Stimulated activated CD8-positive, alpha-beta memory T cell treated with anti-CD3 and anti-CD28 coated beads, Interleukin-4, amount 100 ng/mL, for 1 hour (primary cell): Measurements from ENCODE around the gene TRIP12.
"Not testable (repeated sequence)": the region's sequence is repeated elsewhere in the genome, so short reads cannot be mapped to it uniquely, and the experiment has no call there.

Experiments
- DNase-seq, 2 donors: peaks; one replicate each; pipeline ENCODE4 v3.0.0-alpha.2; 2020; ENCODE audit warnings: low read depth in 2 of 2, low spot score in 1 of 2

Gene TRIP12

DNA sequence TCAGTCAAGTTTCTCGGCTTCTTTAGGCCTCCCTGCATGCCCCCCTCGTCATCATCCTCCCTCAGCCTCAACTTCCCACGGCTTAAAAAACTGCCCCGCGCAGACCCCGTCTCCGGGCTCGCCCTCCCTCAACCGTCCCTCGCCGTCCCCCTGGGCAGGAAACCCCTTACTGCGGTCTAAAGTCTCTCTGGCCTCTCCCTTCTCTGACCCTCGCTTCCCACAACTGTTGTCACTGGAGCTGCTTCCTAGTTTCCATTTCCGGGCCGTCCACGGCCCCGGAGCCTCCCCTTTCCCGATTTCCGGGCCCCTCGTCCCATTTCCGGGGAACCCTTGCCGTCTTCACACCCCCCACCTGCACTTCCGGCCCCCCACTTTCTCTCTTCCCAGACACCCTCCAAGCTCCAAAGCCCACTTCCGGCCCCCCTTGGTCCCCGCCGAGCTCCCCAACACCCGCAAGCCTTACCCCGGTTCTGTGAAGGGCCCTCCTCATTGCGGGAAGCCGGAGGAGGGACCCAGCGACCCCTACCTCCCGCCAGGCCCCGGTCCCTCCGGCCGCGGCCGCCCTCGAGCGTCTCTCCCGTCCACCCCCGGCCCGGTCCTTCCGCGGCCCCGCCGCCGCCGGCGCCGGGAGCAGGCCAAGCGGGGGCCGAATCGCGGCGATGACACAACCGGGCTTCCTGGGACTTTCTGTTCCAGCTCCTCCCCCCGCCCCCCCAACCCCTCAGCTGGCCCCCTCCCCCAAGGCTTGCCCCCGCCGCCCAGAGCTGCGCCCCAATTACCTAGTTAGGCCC is 513 bp downstream of the TRIP12 start:
- peak; percentile 38 to 41 for DNase-seq

DNA sequence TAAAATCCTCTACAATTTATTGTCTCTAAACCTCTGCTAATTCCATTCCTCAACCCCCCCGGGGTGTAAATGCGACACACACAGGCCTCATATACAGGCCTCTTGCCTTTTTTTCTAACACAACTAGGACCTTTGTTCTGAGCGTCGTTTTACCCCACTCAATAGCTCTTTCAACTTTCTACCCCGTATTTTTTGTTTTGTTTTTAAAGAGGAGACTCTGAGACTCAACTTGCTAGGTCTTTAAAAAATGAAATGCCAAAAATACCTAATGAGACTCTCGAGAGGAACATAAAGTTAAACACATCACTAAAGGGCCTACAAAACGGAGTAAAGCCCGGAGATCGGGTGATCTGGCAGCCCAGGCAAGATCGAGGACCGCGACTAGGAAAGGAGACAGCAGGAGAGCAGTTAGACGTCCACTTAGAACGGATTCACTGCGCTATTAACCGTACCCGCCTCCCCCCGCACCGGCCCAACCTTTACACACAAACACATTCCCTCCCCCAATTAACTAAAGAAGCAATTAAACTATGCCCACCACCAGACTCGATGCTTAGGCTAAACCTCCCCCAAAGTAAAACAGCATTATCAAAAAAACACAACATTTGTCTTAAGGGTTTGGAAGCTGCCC is 1.7 kb downstream of the TRIP12 start:
- DNase-seq, result no peak

DNA sequence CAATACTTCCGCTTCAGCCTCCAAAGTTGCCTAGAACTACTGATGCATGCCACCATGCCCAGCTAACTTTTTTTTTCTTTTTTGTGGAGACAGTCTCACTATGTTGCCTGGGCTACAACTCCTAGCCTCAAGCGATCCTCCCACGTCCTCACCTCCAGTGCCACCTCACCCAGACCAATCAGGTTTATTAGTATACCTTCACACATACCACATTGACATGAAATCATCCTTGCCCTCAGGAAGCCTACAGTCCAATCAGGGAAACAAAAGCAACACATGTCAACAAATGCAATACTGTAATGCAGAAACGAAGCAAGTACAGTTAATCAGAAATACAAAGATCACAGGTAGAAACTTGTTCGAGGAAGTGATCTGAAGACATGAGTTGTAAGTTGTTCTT is 4.0 kb downstream of the TRIP12 start:
- DNase-seq, result no peak

DNA sequence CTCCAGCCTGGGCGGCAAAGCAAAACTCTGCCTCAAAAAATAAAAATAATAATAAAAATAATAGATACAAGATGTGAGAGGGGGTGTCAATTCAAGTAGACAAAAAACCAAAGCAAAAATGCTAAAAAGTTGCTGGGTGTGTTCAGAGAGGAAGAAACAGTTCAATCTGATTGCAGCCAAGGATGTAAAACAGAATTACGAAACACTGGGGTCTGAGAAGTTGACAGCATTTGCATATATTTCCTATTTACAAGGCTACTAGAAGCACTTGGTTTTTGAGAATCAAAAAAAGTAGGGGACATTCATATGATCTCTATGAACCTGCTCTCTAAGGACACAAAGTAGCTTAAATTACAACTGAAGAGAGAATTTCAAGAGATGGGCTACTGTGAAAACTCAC is 7.6 kb downstream of the TRIP12 start:
- DNase-seq, result no peak

DNA sequence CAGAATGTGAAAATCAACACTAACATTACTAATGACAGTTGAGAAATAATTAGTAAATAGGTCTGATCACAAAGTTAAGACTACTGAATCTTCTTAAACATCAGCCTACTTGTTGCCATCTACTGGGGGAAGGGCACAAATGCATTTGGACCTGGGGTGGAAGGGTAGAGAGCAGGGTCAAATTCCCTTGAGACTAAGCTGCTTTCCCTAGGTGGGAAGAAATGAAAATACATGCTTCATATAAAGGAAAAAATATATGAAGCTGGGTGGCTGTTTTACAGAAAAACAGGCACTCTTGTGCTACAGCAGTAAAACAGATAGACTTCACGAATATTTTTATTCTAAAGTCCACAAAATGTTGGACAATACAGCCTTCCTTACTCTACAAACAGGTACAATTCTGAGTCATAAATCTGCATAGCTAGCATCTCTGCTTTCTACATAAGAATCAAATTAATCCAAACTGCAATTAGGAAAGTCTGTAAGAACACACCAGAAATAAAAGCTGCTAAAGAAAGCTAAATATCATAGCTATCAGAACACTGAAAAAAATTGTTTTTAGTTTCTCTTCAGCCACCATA is 10.9 kb downstream of the TRIP12 start:
- no peak for DNase-seq

DNA sequence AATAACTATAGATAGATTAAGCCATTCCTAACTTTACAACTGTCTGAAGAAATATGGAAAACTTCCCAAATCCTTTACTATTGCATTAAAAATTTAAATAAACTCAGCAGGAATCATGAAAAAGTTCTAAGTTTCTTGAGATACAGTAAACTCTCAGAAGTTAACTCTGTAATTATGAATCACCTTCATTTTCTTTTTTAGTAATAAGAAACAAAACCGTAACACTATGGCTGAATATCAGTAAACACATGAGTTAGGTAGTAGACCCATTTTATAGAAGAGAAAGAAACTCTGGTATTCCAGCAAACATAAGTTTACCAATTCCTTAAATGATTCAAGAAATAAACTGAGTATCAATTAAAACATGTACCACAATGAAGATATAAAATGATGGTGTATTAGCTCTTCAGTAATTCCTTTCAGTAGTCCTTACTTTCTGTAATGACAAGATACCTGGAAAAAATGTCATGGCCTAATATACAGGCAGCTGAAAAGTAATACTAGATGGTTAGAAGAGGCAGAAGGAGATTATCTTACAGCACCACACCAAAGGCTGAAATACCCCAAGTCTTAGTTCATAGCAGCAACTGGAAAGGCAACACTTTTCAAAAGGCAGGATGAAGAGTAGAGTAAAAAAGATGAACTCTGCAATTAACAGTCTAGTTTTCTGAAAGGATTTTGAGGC is 11.5 kb downstream of the TRIP12 start:
- DNase-seq, result no peak

DNA sequence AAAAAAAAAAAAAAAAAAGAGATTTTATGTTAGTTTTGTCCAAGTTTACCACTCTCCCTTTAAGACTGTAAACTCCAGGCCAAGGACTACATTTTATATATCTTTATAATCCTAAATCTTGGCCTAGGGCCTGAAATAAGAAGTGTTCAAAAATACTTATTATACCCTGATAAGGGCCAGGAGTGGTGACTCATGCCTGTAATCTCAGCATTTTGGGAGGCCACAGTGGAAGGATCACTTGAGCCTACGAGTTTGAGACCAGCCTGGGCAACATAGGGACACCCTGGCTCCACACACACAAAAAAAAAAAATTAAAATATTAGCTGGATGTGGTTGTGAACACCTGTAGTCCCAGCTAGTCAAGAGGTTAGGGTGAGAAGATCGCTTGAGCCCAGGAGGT is 12.7 kb downstream of the TRIP12 start:
- no peak for DNase-seq

DNA sequence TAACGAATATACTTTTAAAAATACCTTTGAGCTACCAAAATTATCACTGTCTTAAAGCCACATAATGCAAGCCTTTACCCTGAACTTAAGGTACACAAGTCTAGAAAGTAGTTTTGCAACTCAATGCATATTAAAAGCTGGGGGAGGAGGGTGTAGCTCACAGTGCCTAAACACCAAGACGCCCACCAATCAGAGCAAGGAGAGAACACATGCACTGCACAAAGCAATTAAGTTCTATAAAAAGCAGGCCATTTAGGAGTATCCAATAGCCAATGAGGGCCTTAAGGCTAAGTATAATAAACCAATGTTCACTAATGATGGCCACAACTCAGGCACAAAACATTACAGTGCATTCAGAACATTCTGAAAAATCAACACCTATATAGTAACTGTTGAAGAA is 16.2 kb downstream of the TRIP12 start:
- DNase-seq, result no peak

DNA sequence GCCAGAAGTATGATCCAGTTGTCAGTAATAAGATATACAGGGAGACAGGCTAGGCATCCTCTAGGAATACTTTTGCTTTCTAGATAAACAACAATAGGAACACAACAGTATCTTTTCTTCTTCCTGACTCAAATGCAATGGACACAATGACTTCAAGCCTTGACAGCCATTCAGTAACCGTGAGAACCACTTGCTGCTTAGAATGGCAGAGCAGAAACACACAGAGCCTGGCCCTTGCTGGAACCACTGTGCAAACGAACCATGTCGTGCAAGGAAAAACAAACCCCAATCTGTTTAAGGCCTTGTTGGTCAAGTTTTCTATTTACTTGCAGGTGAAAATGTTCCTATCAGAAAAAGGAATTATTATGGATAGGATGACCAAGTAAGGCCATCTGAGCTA is 18.8 kb downstream of the TRIP12 start:
- no peak for DNase-seq

DNA sequence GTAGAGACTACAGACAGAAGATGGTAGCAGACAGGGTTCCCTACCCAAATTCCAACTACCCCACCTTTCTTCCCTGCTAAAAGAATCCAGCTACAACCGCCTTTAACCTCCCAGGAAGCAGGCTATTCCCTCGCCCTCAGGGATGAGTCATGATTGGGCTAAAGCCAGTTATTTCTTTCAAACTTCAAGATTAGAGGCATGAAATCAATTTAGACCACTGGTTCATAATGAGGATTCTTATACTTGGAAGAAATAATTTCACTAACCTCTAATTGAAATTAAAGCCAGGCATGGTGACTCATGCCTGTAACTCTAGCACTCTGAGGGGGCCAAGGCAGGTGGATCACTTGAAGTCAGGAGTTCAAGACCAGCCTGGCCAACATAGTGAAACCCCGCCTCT is 20.0 kb downstream of the TRIP12 start:
- no peak for DNase-seq

DNA sequence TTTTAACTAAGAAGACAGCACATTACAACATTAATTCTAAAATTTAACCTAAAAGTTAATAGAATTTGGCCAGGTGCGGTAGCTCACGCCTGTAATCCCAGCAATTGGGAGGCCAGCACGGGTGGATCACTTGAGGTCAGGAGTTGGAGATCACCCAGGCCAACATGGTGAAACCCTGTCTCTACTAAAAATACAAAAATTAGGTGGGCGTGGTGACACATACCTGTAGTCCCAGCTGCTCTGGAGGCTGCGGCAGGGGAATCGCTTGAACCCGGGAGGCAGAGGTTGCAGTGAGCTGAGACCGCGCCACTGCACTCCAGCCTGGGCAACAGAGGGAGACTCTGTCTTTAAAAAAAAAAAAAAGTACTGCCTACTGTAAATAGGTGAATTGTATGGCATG is 21.3 kb downstream of the TRIP12 start:
- not testable (repeated sequence) for DNase-seq

DNA sequence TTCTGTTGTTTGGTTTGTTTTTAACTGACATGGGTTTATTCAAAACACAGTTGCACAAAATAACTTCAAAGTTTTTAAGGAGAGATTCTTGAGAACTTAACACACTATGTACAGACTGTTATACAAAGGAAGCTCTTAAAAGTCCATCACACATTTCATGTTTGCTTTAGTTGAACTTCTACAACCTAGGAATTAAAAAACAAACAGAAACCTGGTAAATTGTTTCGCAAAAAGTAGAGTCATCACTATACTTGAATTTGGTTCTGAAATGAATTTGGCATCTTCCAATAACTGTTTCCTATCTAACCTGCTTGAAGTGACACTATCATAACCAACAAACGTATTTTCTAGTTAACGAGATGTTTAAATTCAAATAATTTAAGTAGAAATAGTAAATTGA is 21.8 kb downstream of the TRIP12 start:
- no peak for DNase-seq

DNA sequence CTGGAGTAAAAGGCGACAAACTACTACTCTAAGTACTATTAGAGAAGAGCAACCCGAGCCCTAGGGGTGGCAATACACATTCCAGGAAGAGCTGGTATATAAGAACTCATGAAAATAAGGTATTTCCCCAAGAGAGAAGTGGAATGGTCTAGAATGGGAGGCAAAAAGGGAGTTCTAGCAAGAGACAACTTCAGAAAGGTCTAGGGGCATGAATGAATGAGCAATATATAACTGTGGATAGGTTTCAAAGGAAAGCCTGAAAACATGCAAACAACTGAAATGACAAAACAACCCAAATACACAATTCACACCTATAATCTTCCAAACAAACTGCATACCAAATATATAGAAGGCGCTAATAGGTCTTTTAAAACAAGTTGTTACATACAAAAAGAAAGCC is 22.2 kb downstream of the TRIP12 start:
- DNase-seq, result no peak

DNA sequence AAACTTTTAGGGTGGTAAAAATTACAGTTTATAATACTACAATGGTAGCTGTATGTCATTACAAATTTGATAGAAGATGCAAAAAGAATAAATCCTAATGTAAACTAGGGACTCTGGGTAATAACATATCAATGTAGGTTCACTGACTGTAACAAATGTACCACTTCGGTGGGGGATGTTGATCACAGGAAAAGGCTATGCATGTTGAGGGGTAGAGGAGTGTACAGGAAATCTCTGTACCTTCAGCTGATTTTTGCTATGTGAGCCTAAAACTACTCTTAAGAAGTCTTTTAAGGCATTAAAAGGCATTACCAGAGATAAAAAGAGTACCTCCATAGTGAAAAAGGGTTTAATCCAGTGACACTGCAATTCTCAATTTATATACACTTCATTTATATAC is 25.0 kb downstream of the TRIP12 start:
- no peak for DNase-seq

DNA sequence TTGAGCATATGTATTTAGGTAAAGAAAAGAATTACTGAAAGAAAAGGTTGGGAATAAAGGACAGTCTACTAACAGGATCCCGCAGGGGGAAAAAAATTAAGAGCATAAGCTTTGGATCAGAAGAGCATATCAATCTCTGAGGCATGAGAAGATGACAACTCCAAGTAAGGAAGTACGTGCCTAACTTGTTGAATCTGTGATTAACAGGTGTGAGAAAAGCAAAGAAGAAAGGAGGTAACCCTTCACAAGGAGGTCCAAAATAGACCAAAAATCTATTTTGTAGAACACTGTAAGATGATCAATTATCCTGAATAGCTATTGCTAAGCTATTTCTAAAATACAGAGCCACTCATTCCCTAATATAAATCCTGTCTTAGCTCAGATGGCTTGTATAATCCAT is 32.8 kb downstream of the TRIP12 start:
- no peak for DNase-seq

DNA sequence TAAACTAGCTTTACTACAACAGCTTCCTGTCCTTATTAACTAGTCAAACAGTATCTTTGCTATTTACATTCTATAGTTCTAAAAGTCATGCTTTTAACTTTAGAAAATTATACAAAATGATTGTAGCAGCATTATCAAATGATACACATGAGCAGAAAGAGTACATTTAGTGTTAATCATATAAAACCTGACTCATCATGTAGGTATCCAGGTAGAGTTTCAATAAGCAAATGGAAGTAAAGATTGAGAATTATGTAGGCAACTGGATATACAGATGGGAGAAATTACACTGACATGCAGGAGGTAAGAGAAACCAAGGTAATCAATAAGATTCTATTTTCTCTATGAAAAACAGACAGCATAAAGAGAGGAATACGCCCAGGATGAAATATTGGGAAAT is 33.8 kb downstream of the TRIP12 start:
- DNase-seq, result no peak

DNA sequence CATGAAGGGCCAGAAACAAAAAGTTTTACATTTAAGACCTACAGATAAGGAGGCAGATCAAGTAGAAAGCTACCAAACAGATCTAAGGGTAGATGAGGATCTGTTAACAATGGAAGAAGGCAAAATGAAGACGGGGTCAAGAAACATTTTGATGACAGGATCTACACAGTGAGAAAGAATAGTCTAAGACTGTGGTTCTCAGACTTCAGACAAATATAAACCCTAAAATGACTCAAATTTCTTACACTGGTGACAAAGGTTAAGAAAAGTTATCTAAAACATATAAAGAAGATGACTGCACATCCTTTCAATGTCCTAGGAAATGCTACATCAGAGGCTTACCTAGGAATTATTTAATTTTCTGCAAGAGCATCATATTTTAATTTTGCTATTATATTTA is 34.4 kb downstream of the TRIP12 start:
- no peak for DNase-seq

DNA sequence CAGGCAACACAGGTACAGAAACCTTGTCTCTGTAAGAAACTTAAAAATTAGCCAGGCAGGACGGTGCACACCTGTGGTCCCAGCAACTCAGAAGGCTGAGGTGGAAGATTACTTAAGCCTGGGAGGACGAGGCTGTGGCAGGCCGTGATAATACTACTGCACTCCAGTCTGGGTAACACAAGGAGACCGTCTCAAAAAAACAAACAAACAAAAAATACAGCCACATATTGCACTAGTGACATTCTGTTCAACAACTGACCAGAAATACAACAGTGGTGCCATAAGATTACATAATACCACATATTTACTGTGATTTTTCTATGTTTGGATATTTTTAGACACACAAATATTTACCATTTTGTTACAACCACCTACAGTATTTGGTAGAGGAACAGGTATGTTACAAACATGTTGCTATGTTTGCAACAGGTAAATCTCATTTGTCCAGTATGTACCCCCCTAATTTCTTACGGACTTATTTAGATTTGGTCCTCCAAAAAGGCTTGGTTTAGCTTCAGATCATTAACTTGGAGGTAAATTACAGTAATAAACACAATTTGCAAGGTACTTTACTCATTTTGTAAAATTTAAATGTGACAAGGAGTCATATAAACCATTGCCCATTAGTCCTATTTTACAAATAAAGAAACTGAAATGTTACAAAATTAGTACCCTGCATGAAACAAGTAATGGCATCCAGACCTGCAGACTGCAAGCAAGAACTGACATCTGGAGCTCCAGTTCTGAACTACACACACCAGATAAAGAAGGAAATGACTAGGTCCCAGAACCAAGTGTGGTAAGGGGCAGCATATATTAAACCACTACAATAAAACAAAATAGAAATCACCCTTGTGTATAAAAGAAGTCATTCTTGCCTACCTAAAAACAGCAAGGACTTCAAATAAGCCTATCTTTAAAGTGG is 36.8 kb downstream of the TRIP12 start:
- DNase-seq, result no peak

DNA sequence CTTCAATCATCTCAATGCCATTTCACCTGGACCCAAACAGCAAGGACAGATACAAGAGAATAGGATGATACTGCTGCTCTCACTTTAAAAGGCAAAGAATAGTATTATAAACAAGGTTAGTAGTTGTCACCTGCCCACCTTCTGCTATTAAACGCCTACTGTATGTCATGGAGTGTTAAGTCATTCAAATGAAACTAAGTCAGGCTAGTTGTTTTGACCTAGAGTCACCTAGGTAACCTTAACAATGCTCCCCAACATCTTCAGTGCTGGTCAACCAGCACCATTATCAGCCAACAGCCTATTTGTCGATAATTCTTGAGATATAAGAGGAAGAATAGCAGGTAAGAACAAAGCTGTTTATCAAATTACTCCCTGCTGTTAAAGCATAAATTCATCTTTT is 39.2 kb downstream of the TRIP12 start:
- no peak for DNase-seq

DNA sequence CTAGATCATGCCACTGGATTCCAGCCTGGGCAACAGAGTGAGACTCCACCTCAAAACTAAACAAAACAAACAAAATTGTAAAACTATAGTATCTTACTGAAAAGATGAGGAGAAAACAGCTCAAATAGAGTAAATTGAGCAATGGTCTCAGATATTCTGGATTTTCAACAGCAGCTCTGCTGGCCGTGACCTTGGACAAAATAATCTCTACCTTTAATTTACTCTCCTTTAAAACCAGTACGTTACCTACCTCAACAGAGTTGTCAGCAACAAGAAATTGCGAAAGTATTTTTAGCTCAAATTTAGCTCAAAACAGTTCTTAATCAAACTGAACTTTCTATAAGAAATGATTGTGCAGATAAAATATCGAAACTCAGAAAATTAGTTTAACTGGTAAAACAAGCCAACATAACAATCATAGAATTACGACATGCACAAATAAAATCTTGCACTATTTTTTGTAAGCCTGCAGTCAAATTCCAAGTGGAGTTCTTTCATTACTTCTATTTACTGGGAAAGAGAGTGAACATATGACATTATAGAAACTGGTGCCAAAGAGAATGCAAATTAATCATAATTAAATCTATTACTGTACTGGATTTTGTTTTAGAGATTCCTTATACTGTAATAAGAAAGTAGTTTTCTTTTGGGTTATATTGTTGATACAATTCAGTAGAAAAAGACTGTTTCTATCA is 40.8 kb downstream of the TRIP12 start:
- DNase-seq, result no peak
